ENCODE data around the gene NRL.

Gene NRL

DNA sequence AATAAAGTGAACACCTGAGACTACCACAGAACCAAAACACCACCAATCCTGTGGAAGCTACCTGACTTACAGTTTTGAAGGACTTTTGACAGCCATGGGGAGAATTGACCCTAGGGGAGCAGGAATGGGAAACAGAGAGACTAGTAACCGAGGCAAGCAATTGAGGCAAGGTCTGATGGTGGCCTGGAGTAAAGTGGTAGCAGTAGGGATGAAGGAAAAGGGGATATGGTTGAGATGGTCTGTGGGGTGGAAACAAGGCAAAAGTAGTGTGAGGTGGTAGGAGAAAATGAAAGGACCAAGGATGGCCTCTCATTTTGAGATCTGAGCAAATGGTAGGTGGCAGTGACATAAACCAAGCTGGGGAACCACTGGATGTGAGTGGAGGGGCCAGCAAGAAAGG is 42.1 kb upstream of the NRL start:
- no peak for DNase-seq (ENCODE audit: low read depth, low spot score)
- TF ChIP-seq, protein P1, sequence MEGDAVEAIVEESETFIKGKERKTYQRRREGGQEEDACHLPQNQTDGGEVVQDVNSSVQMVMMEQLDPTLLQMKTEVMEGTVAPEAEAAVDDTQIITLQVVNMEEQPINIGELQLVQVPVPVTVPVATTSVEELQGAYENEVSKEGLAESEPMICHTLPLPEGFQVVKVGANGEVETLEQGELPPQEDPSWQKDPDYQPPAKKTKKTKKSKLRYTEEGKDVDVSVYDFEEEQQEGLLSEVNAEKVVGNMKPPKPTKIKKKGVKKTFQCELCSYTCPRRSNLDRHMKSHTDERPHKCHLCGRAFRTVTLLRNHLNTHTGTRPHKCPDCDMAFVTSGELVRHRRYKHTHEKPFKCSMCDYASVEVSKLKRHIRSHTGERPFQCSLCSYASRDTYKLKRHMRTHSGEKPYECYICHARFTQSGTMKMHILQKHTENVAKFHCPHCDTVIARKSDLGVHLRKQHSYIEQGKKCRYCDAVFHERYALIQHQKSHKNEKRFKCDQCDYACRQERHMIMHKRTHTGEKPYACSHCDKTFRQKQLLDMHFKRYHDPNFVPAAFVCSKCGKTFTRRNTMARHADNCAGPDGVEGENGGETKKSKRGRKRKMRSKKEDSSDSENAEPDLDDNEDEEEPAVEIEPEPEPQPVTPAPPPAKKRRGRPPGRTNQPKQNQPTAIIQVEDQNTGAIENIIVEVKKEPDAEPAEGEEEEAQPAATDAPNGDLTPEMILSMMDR (IDR thresholded peaks at IDR 0.05; ENCODE audit: low read depth, low read length): no peak
- in situ Hi-C loops (cut with HindIII; ENCODE audit: low sequenced_read_pairs): no loop called here
- no peak overlapping the region for H3K4me3 ChIP-seq (ENCODE audit: low read depth, low read length)

DNA sequence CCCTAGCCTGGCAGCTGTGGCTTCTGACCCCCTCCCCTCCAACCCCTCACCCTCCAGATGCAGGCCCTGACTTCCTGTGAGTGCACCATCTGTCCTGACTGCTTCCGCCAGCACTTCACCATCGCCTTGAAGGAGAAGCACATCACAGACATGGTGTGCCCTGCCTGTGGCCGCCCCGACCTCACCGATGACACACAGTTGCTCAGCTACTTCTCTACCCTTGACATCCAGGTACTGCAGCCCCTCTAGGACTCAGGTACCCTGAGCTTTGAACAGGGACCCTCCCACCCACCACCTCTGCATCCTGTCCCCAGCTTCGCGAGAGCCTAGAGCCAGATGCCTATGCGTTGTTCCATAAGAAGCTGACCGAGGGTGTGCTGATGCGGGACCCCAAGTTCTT is 40.4 kb upstream of the NRL start:
- DNase-seq (ENCODE audit: low read depth, low spot score): no peak
- in situ Hi-C loops (cut with HindIII; ENCODE audit: low sequenced_read_pairs): no loop called here
- no peak overlapping the region for H3K4me3 ChIP-seq (ENCODE audit: low read depth, low read length)
- TF ChIP-seq, protein P1 (IDR thresholded peaks at IDR 0.05; ENCODE audit: low read depth, low read length): no peak

DNA sequence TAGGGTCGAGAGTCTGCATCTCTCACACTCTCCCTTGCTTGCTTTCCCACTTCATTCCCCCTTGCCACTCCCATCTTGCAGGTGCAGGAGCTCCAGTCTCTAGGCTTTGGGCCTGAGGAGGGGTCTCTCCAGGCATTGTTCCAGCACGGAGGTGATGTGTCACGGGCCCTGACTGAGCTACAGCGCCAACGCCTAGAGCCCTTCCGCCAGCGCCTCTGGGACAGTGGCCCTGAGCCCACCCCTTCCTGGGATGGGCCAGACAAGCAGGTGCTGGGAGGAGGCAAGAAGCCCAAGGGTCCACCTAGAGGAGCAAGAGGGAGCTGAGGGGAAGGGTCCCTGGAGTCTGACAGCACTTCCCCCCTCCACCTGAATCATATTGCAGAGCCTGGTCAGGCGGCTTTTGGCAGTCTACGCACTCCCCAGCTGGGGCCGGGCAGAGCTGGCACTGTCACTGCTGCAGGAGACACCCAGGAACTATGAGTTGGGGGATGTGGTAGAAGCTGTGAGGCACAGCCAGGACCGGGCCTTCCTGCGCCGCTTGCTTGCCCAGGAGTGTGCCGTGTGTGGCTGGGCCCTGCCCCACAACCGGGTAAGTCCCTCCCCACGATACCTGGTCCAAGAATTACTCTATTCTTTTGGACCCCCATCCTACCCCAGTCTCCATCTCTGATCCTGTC is 36.8 kb upstream of the NRL start:
- DNase-seq (ENCODE audit: low read depth, low spot score): no peak
- TF ChIP-seq, protein P1 (IDR thresholded peaks at IDR 0.05; ENCODE audit: low read depth, low read length): no peak
- H3K4me3 ChIP-seq (ENCODE audit: low read depth, low read length): no peak overlapping the region

DNA sequence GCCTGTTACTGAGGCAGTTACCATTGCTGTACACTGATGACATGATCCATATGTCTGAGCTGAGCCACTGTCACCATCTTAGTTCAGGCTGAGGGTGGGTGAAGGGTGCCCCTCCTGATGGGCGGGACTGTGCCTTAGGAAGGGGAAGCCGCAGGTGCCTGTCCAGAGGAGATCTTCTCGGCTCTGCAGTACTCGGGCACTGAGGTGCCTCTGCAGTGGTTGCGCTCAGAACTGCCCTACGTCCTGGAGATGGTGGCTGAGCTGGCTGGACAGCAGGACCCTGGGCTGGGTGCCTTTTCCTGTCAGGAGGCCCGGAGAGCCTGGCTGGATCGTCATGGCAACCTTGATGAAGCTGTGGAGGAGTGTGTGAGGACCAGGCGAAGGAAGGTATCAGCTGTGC is 36.2 kb upstream of the NRL start:
- in situ Hi-C loops (cut with HindIII; ENCODE audit: low sequenced_read_pairs): no loop called here
- no peak overlapping the region for H3K4me3 ChIP-seq (ENCODE audit: low read depth, low read length)
- TF ChIP-seq, protein P1 (IDR thresholded peaks at IDR 0.05; ENCODE audit: low read depth, low read length): no peak
- DNase-seq (ENCODE audit: low read depth, low spot score): no peak

More for the DNA sequence above, 36.8 kb upstream of the NRL start:
- in situ Hi-C loops (cut with HindIII; ENCODE audit: low sequenced_read_pairs): no loop called here

DNA sequence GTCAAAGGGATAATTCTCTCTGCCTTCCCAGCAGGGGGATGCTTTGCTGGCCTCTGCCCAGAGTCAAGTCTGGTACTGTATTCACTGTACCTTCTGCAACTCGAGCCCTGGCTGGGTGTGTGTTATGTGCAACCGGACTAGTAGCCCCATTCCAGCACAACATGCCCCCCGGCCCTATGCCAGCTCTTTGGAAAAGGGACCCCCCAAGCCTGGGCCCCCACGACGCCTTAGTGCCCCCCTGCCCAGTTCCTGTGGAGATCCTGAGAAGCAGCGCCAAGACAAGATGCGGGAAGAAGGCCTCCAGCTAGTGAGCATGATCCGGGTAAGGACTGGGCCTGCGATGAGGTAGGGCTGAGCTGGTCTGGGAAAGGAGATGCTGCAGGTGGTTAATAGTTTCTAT is 35.8 kb upstream of the NRL start:
- no peak for DNase-seq (ENCODE audit: low read depth, low spot score)
- in situ Hi-C loops (cut with HindIII; ENCODE audit: low sequenced_read_pairs): no loop called here
- H3K4me3 ChIP-seq (ENCODE audit: low read depth, low read length): no peak overlapping the region
- TF ChIP-seq, protein P1 (IDR thresholded peaks at IDR 0.05; ENCODE audit: low read depth, low read length): no peak

DNA sequence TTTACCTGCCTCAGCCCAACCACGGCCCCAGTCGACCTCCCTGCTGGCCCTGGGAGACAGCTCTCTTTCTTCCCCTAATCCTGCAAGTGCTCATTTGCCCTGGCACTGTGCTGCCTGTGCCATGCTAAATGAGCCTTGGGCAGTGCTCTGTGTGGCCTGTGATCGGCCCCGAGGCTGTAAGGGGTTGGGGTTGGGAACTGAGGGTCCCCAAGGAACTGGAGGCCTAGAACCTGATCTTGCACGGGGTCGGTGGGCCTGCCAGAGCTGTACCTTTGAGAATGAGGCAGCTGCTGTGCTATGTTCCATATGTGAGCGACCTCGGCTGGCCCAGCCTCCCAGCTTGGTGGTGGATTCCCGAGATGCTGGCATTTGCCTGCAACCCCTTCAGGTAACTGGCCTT is 35.3 kb upstream of the NRL start:
- DNase-seq (ENCODE audit: low read depth, low spot score): no peak
- H3K4me3 ChIP-seq (ENCODE audit: low read depth, low read length): no peak overlapping the region
- TF ChIP-seq, protein P1 (IDR thresholded peaks at IDR 0.05; ENCODE audit: low read depth, low read length): no peak
- in situ Hi-C loops (cut with HindIII; ENCODE audit: low sequenced_read_pairs): no loop called here
